H9 (cell line): ENCODE results near the gene RBM23. TPM values are rescaled to one million over a fixed set of nuclear protein-coding genes. Genes with fewer than 3 reads are reported as not detected.

Source experiments
- DNase-seq: peaks from one replicate; pipeline ENCODE4 v3.0.0-alpha.2; 2017
- H2AFZ ChIP-seq: one replicate; pipeline ENCODE4 v1.6.1; 2013; ENCODE audit warnings: mild to moderate bottlenecking, low read length, control low read depth, moderate library complexity
- H2AK5ac ChIP-seq: 2 replicates; pipeline ENCODE4 v1.6.1; 2013; ENCODE audit warnings: low read length, control low read depth, mixed read lengths; ENCODE audit not compliant: insufficient read length
- H2BK120ac ChIP-seq: one replicate; pipeline ENCODE4 v1.6.1; 2013; ENCODE audit warnings: low read depth, mild to moderate bottlenecking, low read length, control low read depth, inconsistent platforms; ENCODE audit not compliant: poor library complexity, severe bottlenecking
- H2BK12ac ChIP-seq: 2 replicates; pipeline ENCODE4 v1.6.1; 2013; ENCODE audit warnings: low read length, control low read depth, mixed read lengths, low read depth; ENCODE audit not compliant: insufficient read length
- H2BK15ac ChIP-seq: 2 replicates; pipeline ENCODE4 v1.6.1; 2013; ENCODE audit warnings: low read depth, low read length, control low read depth
- H2BK20ac ChIP-seq: one replicate; pipeline ENCODE4 v1.6.1; 2013; ENCODE audit warnings: low read depth, mild to moderate bottlenecking, low read length, control low read depth, inconsistent platforms; ENCODE audit not compliant: poor library complexity, severe bottlenecking
- H2BK5ac ChIP-seq: 2 replicates; pipeline ENCODE4 v1.6.1; 2013; ENCODE audit warnings: low read length, control low read depth, mixed read lengths; ENCODE audit not compliant: insufficient read length
- H3K14ac ChIP-seq: 2 replicates; pipeline ENCODE4 v1.6.1; 2013; ENCODE audit warnings: low read length, control low read depth; ENCODE audit not compliant: insufficient read depth
- H3K18ac ChIP-seq: 2 replicates; pipeline ENCODE4 v1.6.1; 2013; ENCODE audit warnings: low read depth, mild to moderate bottlenecking, mixed read lengths, low read length, control low read depth; ENCODE audit not compliant: insufficient read length
- H3K23ac ChIP-seq: 2 replicates; pipeline ENCODE4 v1.6.1; 2013; ENCODE audit warnings: low read length, control low read depth, mixed read lengths, low read depth; ENCODE audit not compliant: insufficient read length
- H3K23me2 ChIP-seq: 2 replicates; pipeline ENCODE4 v1.6.1; 2013; ENCODE audit warnings: low read depth, mild to moderate bottlenecking, mixed read lengths, low read length, control low read depth; ENCODE audit not compliant: insufficient read length, poor library complexity, severe bottlenecking
- H3K27ac ChIP-seq: 2 replicates; pipeline ENCODE4 v1.5.1; 2013; ENCODE audit warnings: low read length, control low read depth, mixed read lengths, low read depth; ENCODE audit not compliant: insufficient read length
- H3K27me3 ChIP-seq: 2 replicates; pipeline ENCODE4 v1.6.1; 2013; ENCODE audit warnings: low read length, control low read depth, inconsistent platforms; ENCODE audit not compliant: insufficient read depth
- H3K4ac ChIP-seq: 2 replicates; pipeline ENCODE4 v1.6.1; 2013; ENCODE audit warnings: low read depth, mild to moderate bottlenecking, control low read depth, inconsistent platforms, low read length, moderate library complexity
- H3K4me1 ChIP-seq: 2 replicates; pipeline ENCODE4 v1.6.1; 2013; ENCODE audit warnings: low read length, control low read depth, inconsistent platforms; ENCODE audit not compliant: insufficient read depth
- H3K4me2 ChIP-seq: 2 replicates; pipeline ENCODE4 v1.6.1; 2013; ENCODE audit warnings: low read length, control low read depth, mixed read lengths; ENCODE audit not compliant: insufficient read length, insufficient read depth
- H3K56ac ChIP-seq: 2 replicates; pipeline ENCODE4 v1.6.1; 2013; ENCODE audit warnings: low read depth, mild to moderate bottlenecking, mixed read lengths, low read length, control low read depth; ENCODE audit not compliant: insufficient read length
- H3K79me1 ChIP-seq: 2 replicates; pipeline ENCODE4 v1.6.1; 2013; ENCODE audit warnings: low read depth, mild to moderate bottlenecking, moderate library complexity, low read length, control low read depth, inconsistent platforms; ENCODE audit not compliant: insufficient read depth, poor library complexity, severe bottlenecking
- H3K79me2 ChIP-seq: 2 replicates; pipeline ENCODE4 v1.6.1; 2013; ENCODE audit warnings: low read length, control low read depth, inconsistent platforms; ENCODE audit not compliant: insufficient read depth
- H3K9ac ChIP-seq: 2 replicates; pipeline ENCODE4 v1.6.1; 2013; ENCODE audit warnings: low read length, control low read depth, mixed read lengths; ENCODE audit not compliant: insufficient read length; ENCODE audit errors: extremely low read depth
- H3K9me3 ChIP-seq: one replicate; pipeline ENCODE4 v1.6.1; 2013; ENCODE audit warnings: low read depth, low read length, inconsistent platforms; ENCODE audit not compliant: control insufficient read depth
- H3T11ph ChIP-seq: one replicate; pipeline ENCODE4 v1.6.1; 2013; ENCODE audit warnings: mild to moderate bottlenecking, low read length, control low read depth, inconsistent platforms
- H4K20me1 ChIP-seq: one replicate; pipeline ENCODE4 v1.6.1; 2013; ENCODE audit not compliant: control insufficient read depth, insufficient read length, insufficient read depth
- H4K5ac ChIP-seq: 2 replicates; pipeline ENCODE4 v1.6.1; 2013; ENCODE audit warnings: low read depth, mild to moderate bottlenecking, mixed read lengths, low read length, control low read depth; ENCODE audit not compliant: insufficient read length
- H4K8ac ChIP-seq: replicated peaks from 2 replicates; pipeline ENCODE4 v1.6.1; 2013; ENCODE audit warnings: low read length, control low read depth, mixed read lengths, low read depth; ENCODE audit not compliant: insufficient read length
- H4K91ac ChIP-seq: 2 replicates; pipeline ENCODE4 v1.6.1; 2013; ENCODE audit warnings: low read depth, mild to moderate bottlenecking, moderate library complexity, mixed read lengths, low read length, control low read depth; ENCODE audit not compliant: insufficient read length
- H3K27ac Mint-ChIP-seq, 3 experiments: 2 replicates in 2 of 3; 3 replicates in 1 of 3; pipeline ENCODE4 v1.8.0; 2020 to 2021; ENCODE audit warnings: mixed read lengths in 3 of 3, mild to moderate bottlenecking in 1 of 3, moderate library complexity in 1 of 3
- H3K27me3 Mint-ChIP-seq: 2 replicates; pipeline ENCODE4 v1.8.0; 2021; ENCODE audit warnings: low read depth, mild to moderate bottlenecking, moderate library complexity, mixed read lengths
- H3K36me3 Mint-ChIP-seq, 3 experiments: 2 replicates in 2 of 3; 3 replicates in 1 of 3; pipeline ENCODE4 v1.8.0; 2020 to 2021; ENCODE audit warnings: low read depth in 3 of 3, mixed read lengths in 3 of 3; ENCODE audit not compliant: insufficient read depth in 1 of 3
- H3K4me1 Mint-ChIP-seq, 2 experiments: 2 replicates each; pipeline ENCODE4 v1.8.0; 2020; ENCODE audit warnings: mixed read lengths in 2 of 2
- H3K4me3 Mint-ChIP-seq, 2 experiments: 2 replicates in 1 of 2; 3 replicates in 1 of 2; pipeline ENCODE4 v1.8.0; 2020 to 2021; ENCODE audit warnings: mild to moderate bottlenecking in 2 of 2, mixed read lengths in 2 of 2, moderate library complexity in 1 of 2
- H3K9me3 Mint-ChIP-seq, 2 experiments: 2 replicates in 1 of 2; 3 replicates in 1 of 2; pipeline ENCODE4 v1.8.0; 2020; ENCODE audit warnings: mild to moderate bottlenecking in 2 of 2, mixed read lengths in 2 of 2, moderate library complexity in 1 of 2
- WGBS: extraction: QIAGEN DNeasy Blood & Tissue Kit; methylation state at CpG from one replicate; pipeline ENCODE4 v1.1.7; 2013; ENCODE audit warnings: missing lambda C conversion rate, low lambda C conversion rate, mixed read lengths; ENCODE audit not compliant: insufficient read length; ENCODE audit errors: extremely low coverage; 5-methylcytosine and 5-hydroxymethylcytosine counted together
- total RNA-seq: library from RNA; stranded (reverse); gene quantifications from 2 replicates; pipeline ENCODE4 v1.2.1, GENCODE V29; 2021
- TF ChIP-seq, protein P1 (sequence below): fragments of 200-600 bp; sonication (generic); conservative IDR thresholded peaks from 3 replicates; pipeline ENCODE4 v1.8.0; 2021; ENCODE audit warnings: antibody characterized with exemption, mild to moderate bottlenecking

RBM23 gene
- total RNA-seq, 1 experiment from 2014 or later, result 79.0 TPM

DNA sequence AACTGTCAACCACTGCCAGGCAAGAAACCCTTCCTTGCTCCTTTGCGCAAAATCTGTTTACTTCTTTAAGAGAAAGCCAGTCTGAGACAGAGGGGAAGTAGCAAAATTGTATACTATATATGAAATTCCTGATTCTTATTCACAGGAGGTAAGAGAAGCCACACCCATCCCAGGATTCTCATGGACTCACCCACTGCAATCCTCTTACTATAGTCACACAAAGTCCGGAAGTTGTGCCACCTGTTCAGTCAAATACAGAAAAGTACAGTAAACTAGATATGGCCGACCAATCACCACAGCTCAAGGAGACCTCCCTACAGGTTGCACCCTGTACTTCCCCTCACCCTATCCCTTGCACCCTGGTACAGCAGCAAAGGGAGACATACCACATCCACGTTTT, 7.4 kb upstream of the RBM23 start:
- no peak overlapping the region for H3T11ph ChIP-seq
- H3K56ac ChIP-seq, result no peak overlapping the region
- H3K23ac ChIP-seq, result no peak overlapping the region
- H2BK12ac ChIP-seq, result no peak overlapping the region
- no peak overlapping the region for H3K4me2 ChIP-seq
- TF ChIP-seq, protein P1, sequence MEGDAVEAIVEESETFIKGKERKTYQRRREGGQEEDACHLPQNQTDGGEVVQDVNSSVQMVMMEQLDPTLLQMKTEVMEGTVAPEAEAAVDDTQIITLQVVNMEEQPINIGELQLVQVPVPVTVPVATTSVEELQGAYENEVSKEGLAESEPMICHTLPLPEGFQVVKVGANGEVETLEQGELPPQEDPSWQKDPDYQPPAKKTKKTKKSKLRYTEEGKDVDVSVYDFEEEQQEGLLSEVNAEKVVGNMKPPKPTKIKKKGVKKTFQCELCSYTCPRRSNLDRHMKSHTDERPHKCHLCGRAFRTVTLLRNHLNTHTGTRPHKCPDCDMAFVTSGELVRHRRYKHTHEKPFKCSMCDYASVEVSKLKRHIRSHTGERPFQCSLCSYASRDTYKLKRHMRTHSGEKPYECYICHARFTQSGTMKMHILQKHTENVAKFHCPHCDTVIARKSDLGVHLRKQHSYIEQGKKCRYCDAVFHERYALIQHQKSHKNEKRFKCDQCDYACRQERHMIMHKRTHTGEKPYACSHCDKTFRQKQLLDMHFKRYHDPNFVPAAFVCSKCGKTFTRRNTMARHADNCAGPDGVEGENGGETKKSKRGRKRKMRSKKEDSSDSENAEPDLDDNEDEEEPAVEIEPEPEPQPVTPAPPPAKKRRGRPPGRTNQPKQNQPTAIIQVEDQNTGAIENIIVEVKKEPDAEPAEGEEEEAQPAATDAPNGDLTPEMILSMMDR, result no peak
- H2BK120ac ChIP-seq, result no peak overlapping the region
- H3K27ac ChIP-seq, result no peak overlapping the region
- no peak overlapping the region for H3K9ac ChIP-seq
- DNase-seq, result no peak
- no peak overlapping the region; a peak in 1 of 7 replicates for H3K27ac Mint-ChIP-seq
- peaks cover 47 to 58% (median 58%) of the 10 kb centered on the region in 3 experiments for H3K36me3 Mint-ChIP-seq
- H3K14ac ChIP-seq, result no peak overlapping the region
- H3K4me3 Mint-ChIP-seq, result peak overlapping the region in 1 of 2 experiments; percentile 5; a peak in 1 of 5 replicates
- H4K8ac ChIP-seq, result no peak overlapping the region
- H2BK20ac ChIP-seq, result no peak overlapping the region
- no CpG with 5 or more reads among the region's 4 CpGs for WGBS
- H4K20me1 ChIP-seq, result no peaks in the 10 kb centered on the region
- no peaks in the 10 kb centered on the region for H3K27me3 ChIP-seq
- H4K5ac ChIP-seq, result no peak overlapping the region
- H3K23me2 ChIP-seq, result peaks cover 12% of the 10 kb centered on the region
- H3K79me1 ChIP-seq, result no peaks in the 10 kb centered on the region
- peaks cover 6 to 11% of the 10 kb centered on the region in 2 experiments for H3K4me1 Mint-ChIP-seq
- H4K91ac ChIP-seq, result no peak overlapping the region
- H2AK5ac ChIP-seq, result no peak overlapping the region
- no peak overlapping the region for H2BK15ac ChIP-seq
- no peaks in the 10 kb centered on the region for H3K9me3 ChIP-seq
- no peak overlapping the region for H2BK5ac ChIP-seq
- no peak overlapping the region for H3K18ac ChIP-seq
- peaks cover 3% of the 10 kb centered on the region for H3K4me1 ChIP-seq
- H3K27me3 Mint-ChIP-seq, result no peaks in the 10 kb centered on the region
- H3K4ac ChIP-seq, result no peak overlapping the region
- no peaks in the 10 kb centered on the region for H3K9me3 Mint-ChIP-seq
- H3K79me2 ChIP-seq, result peaks cover 5% of the 10 kb centered on the region
- H2AFZ ChIP-seq, result no peak overlapping the region
